ENCODE data around the gene SMURF2. TPM values are rescaled to one million over a fixed set of nuclear protein-coding genes. Genes with fewer than 3 reads are reported as not detected.

Gene SMURF2
- total and polyA plus RNA-seq, 9 of the 15 experiments (the other 6 are each of a cell fraction or from before 2014, with no cell fraction given): 3.8 to 22.0 (median 14.8) TPM

GRCh38 chr17:64506576-64507412, 155.3 kb downstream of the SMURF2 start, which contains the start of gene CEP95 (continued):
- TF ChIP-seq PHF8 (IDR thresholded peaks at IDR 0.05; ENCODE audit: borderline replicate concordance, low read length) (peak; percentile 77), MCM5 (IDR thresholded peaks at IDR 0.05; ENCODE audit: low read depth) (no peak), ESRRB (CRISPR knock-in tag; IDR thresholded peaks at IDR 0.05; ENCODE audit: borderline replicate concordance) (no peak), HNRNPH1 (optimal IDR thresholded peaks at IDR 0.05; ENCODE audit: low read depth, low read length) (no peak), BHLHE40 (IDR thresholded peaks at IDR 0.05; ENCODE audit: low read length) (peak; percentile 72; the same call in 1 of the 2 replicates), HINFP (tag; conservative IDR thresholded peaks at IDR 0.05; ENCODE audit: low read depth) (peak; percentile 100), PPARD (CRISPR knock-in tag; IDR thresholded peaks at IDR 0.05) (no peak), ETV5 (CRISPR knock-in tag; IDR thresholded peaks at IDR 0.05; ENCODE audit: low read depth) (peak; percentile 97), EGR1 (conservative IDR thresholded peaks at IDR 0.05) (peak; percentile 90), E2F6 (IDR thresholded peaks at IDR 0.05; ENCODE audit: borderline replicate concordance in 1 of 2, extremely low read depth in 1 of 2, insufficient read depth in 1 of 2, insufficient read length in 1 of 2, low read depth in 1 of 2, low read length in 1 of 2, poor library complexity in 1 of 2, severe bottlenecking in 1 of 2) (peak; percentile 86 to 88), FOXK2 (conservative IDR thresholded peaks at IDR 0.05 in 1 of 2, IDR thresholded peaks at IDR 0.05 in 1 of 2; ENCODE audit: low read depth in 2 of 2) (peak; percentile 84 to 92), HMGXB4 (CRISPR knock-in tag; IDR thresholded peaks at IDR 0.05) (peak; percentile 89; the same call in 1 of the 2 replicates), GABPB1 (CRISPR knock-in tag; IDR thresholded peaks at IDR 0.05) (peak; percentile 93), GATA2 (CRISPR knock-in tag; IDR thresholded peaks at IDR 0.05) (no peak), GMEB1 (CRISPR knock-in tag; IDR thresholded peaks at IDR 0.05) (peak; percentile 84), TFE3 (CRISPR knock-in tag; IDR thresholded peaks at IDR 0.05) (peak; percentile 84), ZNF668 (CRISPR knock-in tag; IDR thresholded peaks at IDR 0.05) (no peak), IRF2 (CRISPR knock-in tag; IDR thresholded peaks at IDR 0.05) (no peak), ESRRA (IDR thresholded peaks at IDR 0.05; ENCODE audit: borderline replicate concordance, low read depth) (peak; percentile 78; the same call in 1 of the 2 replicates)

Data from K562 (cell line).